Pancreas (tissue), 10 donors: ENCODE measurements around the gene RNF44. TPM values are rescaled to one million over a fixed set of nuclear protein-coding genes. Genes with fewer than 3 reads are reported as not detected.
"Not testable (repeated sequence)": the region's sequence is repeated elsewhere in the genome, so short reads cannot be mapped to it uniquely, and the experiment has no call there.

Experiments used
- ATAC-seq, 4 donors: fragments of 200-7000 bp; cut with Tn5 transposase; one replicate each; pipeline versions ENCODE4 v1.8.0 to v1.9.1; 2020; ENCODE audit warnings: mild to moderate bottlenecking in 4 of 4, moderate library complexity in 4 of 4
- DNase-seq, 6 donors: peaks; one replicate each; pipeline ENCODE4 v3.0.0-alpha.2; 2020
- FAIRE-seq: peaks from 2 replicates; lab custom pipeline; 2012; peaks lifted over from hg19 to GRCh38; lab: Jason Lieb, UNC
- H3K27ac ChIP-seq, 4 donors: fragments of 200-600 bp; sonication (generic); 1 replicate in 3 of 4; 2 replicates in 1 of 4; pipeline versions ENCODE4 v1.5.0 to v1.8.0; 2020
- H3K27me3 ChIP-seq, 4 donors: fragments of 200-600 bp; one replicate each; pipeline ENCODE4 v1.8.0; 2021
- H3K36me3 ChIP-seq, 3 donors: fragments of 200-600 bp; sonication (generic) in 1 of 3; one replicate each; pipeline versions ENCODE4 v1.5.0 to v1.8.0; 2020 to 2021
- H3K4me1 ChIP-seq, 3 donors: fragments of 200-600 bp; one replicate each; pipeline ENCODE4 v1.8.0; 2021
- H3K4me3 ChIP-seq, 4 donors: fragments of 200-600 bp; sonication (generic) in 2 of 4; one replicate each; pipeline versions ENCODE4 v1.5.0 to v1.8.0; 2020 to 2021
- H3K9me3 ChIP-seq, 4 donors: fragments of 200-600 bp; one replicate each; pipeline ENCODE4 v1.8.0; 2021
- WGBS, 2 donors: extraction: QIAGEN DNeasy Blood & Tissue Kit; methylation state at CpG; one replicate each; pipeline ENCODE4 v1.1.7; 2013; 5-methylcytosine and 5-hydroxymethylcytosine counted together
- intact Hi-C, 3 donors: fragments of 100-400 bp; cut with DNase I; formaldehyde crosslinking; loops; one replicate each; pipeline versions ENCODE4 v1.11.1 to v1.14.2; 2022
- polyA plus RNA-seq, 2 donors: library from polyadenylated mRNA; stranded (reverse); fragments of 200-250 nt; gene quantifications; one replicate each; pipeline ENCODE4 v1.2.3, GENCODE V29; 2013
- total RNA-seq, 6 donors: library from RNA; stranded (reverse); fragmentation: NEBNext Ultra II Directional in 4 of 6; extraction: Animal tissue kit (Norgen Biotek cat#: 25700) in 4 of 6; gene quantifications; one replicate each; pipeline versions ENCODE4 v1.2.1 to v1.2.4, GENCODE V29; 2021 to 2023
- TF ChIP-seq, protein P1 (sequence below), 4 donors: fragments of 200-600 bp; sonication (generic) in 3 of 4; IDR thresholded peaks; one replicate each; pipeline versions ENCODE4 v1.5.0 to v1.8.0; 2021; ENCODE audit warnings: antibody characterized with exemption in 4 of 4
- donor health status: healthy with polysubstance abuse.
- donor health status: DM: no; HTN: no; CAD: no; lungs with moderate emphysema.
- donor health status: DM: no; HTN: no; CAD: no.
- donor health status: control.
- donor health status: control.
- donor health status: Bipolar disorder and iron deficiency.
- donor health status: DM: yes; HTN: yes; CAD: no.
- donor health status: DM: no; HTN: no; CAD: no.
- donor health status: DM: no; HTN: no; CAD: no.
- donor health status: DM: yes; HTN: yes; CAD: no.

Gene RNF44
- total and polyA plus RNA-seq, 8 donors = 13.8 to 36.6 (median 18.5) TPM

- 49 to 55% methylated on average over 16 to 18 of the region's 18 CpGs for WGBS, 2 donors
These were observed 16.3 kb upstream of the RNF44 start for GRCh38 chr5:176553260-176554085.

DNA sequence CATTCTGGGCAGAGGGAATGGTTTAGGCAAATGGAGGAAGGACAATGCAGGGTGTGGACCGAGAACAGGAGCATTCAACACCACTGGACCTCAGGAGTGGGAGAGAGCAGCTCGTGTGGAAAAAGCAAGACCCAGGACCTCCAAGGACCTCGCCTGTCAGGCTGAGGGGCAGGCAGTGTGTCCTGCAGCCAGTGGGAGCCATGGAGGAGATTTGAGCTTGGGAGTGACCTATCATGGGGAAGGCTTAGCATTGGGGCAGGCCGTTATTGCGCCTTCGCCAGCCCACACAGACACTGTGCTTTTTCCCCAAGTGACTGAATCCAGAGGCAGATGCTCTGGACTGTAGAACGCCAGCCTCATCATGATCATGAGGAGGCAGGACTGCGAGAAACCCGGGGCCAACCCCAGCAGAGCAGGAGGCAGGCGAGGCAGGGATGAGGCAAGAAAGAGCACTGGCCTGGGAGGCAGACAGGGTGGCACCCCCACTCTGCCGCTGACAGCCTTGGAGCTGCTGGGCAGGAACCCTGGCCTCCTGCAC lies 15.2 kb upstream of the RNF44 start:
- intact Hi-C loops = no loop called here
- H3K4me1 ChIP-seq = no peaks in the 10 kb centered on the region
- ATAC-seq (no peak), DNase-seq (peak in 1 of 6 donors; percentile 49), FAIRE-seq (no peak)
- TF ChIP-seq, protein P1, sequence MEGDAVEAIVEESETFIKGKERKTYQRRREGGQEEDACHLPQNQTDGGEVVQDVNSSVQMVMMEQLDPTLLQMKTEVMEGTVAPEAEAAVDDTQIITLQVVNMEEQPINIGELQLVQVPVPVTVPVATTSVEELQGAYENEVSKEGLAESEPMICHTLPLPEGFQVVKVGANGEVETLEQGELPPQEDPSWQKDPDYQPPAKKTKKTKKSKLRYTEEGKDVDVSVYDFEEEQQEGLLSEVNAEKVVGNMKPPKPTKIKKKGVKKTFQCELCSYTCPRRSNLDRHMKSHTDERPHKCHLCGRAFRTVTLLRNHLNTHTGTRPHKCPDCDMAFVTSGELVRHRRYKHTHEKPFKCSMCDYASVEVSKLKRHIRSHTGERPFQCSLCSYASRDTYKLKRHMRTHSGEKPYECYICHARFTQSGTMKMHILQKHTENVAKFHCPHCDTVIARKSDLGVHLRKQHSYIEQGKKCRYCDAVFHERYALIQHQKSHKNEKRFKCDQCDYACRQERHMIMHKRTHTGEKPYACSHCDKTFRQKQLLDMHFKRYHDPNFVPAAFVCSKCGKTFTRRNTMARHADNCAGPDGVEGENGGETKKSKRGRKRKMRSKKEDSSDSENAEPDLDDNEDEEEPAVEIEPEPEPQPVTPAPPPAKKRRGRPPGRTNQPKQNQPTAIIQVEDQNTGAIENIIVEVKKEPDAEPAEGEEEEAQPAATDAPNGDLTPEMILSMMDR (IDR thresholded peaks at IDR 0.05) = no peak
- H3K9me3 ChIP-seq = no peaks in the 10 kb centered on the region
- WGBS, 2 donors = 69 to 74% methylated on average over 11 of the region's 11 CpGs
- no peaks in the 10 kb centered on the region for H3K27me3 ChIP-seq
- H3K27ac ChIP-seq = no peak overlapping the region
- H3K4me3 ChIP-seq = no peak overlapping the region
- no peaks in the 10 kb centered on the region for H3K36me3 ChIP-seq

More at GRCh38 chr5:176553260-176554085, 16.3 kb upstream of the RNF44 start:
- TF ChIP-seq, protein P1 (IDR thresholded peaks at IDR 0.05) = no peak
- H3K27ac ChIP-seq = no peak overlapping the region
- FAIRE-seq = no peak
- H3K27me3 ChIP-seq = no peaks in the 10 kb centered on the region
- no peaks in the 10 kb centered on the region for H3K4me1 ChIP-seq
- no peaks in the 10 kb centered on the region for H3K9me3 ChIP-seq
- H3K36me3 ChIP-seq = no peaks in the 10 kb centered on the region
- intact Hi-C loops = no loop called here
- no peak for DNase-seq
- H3K4me3 ChIP-seq = no peak overlapping the region
- ATAC-seq = peak in 3 of 4 donors; percentile 43 to 56 (median 50)

DNA sequence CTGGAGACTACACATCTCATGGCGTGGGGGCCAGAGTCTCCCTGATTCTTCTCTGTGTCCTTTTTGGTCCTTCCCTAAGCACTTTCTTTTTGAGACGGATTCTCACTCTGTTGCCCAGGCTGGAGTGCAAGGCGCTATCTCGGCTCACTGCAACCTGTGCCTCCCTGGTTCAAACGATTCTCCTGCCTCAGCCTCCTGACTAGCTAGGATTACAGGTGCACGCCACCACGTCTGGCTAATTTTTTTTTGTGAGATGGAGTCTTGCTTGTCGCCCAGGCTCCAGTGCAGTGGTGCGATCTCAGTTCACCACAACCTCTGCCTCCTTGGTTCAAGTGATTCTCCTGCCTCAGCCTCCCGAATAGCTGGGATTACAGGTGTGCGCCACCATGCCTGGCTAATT lies 13.7 kb upstream of the RNF44 start:
- not testable (repeated sequence) for H3K4me3 ChIP-seq, ATAC-seq

GRCh38 chr5:176550275-176550831 lies 13.2 kb upstream of the RNF44 start:
- Histone ChIP-seq H3K36me3 (no peaks in the 10 kb centered on the region), H3K27me3 (no peaks in the 10 kb centered on the region), H3K4me1 (no peaks in the 10 kb centered on the region), H3K4me3 (no peak overlapping the region), H3K27ac (no peak overlapping the region), H3K9me3 (no peaks in the 10 kb centered on the region)
- intact Hi-C loops = no loop called here
- TF ChIP-seq, protein P1 (IDR thresholded peaks at IDR 0.05) = no peak
- FAIRE-seq (no peak), DNase-seq (no peak), ATAC-seq (no peak)
- 70 to 81% methylated on average over 16 of the region's 16 CpGs for WGBS, 2 donors

More for the DNA sequence above, 13.7 kb upstream of the RNF44 start:
- H3K9me3 ChIP-seq, H3K27ac ChIP-seq, H3K4me1 ChIP-seq, FAIRE-seq, DNase-seq, H3K36me3 ChIP-seq, intact Hi-C loops, H3K27me3 ChIP-seq: not testable (repeated sequence)
- WGBS, 2 donors = 71 to 80% methylated on average over 11 of the region's 11 CpGs

- Histone ChIP-seq H3K27me3 (no peaks in the 10 kb centered on the region), H3K9me3 (no peaks in the 10 kb centered on the region), H3K27ac (no peak overlapping the region), H3K4me3 (no peak overlapping the region), H3K36me3 (no peaks in the 10 kb centered on the region), H3K4me1 (no peaks in the 10 kb centered on the region)
- FAIRE-seq (no peak), ATAC-seq (no peak), DNase-seq (no peak)
- TF ChIP-seq, protein P1 (IDR thresholded peaks at IDR 0.05) = no peak
- intact Hi-C loops = no loop called here
- 74 to 77% methylated on average over 7 of the region's 7 CpGs for WGBS, 2 donors
These were observed 12.7 kb upstream of the RNF44 start for GRCh38 chr5:176549871-176550270.
